NCI-H82 treated with DMSO at 0.1 percent for 48 hours (cell line): ENCODE data around the gene TMEFF2.
A peak's percentile ranks its signal among the peaks of the same experiment; 100 is the strongest.

Source experiments
- DNase-seq: peaks from one replicate; lab custom pipeline; 2025; ENCODE audit not compliant: unreplicated experiment; lab: John Stamatoyannopoulos, UW

The TMEFF2 gene

DNA sequence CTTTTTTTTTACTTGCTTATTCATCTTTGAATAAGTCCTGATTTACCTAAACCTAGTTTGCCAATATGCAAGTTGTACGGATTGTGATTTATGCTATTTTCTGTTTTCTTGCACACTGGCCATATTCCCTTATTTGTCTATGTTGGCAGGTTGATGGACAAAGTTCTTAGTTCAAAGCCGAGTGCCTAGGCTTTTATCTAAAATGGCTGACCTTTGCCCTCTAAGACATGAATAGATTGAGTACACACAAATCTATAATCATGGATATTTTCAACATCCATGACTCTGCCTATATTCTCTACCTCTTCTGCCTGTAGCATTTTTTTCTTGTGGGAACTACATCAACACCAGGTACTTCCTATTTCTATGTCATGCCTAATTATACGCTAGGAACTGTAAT, 171.7 kb downstream of the TMEFF2 start:
- no peak for DNase-seq

DNA sequence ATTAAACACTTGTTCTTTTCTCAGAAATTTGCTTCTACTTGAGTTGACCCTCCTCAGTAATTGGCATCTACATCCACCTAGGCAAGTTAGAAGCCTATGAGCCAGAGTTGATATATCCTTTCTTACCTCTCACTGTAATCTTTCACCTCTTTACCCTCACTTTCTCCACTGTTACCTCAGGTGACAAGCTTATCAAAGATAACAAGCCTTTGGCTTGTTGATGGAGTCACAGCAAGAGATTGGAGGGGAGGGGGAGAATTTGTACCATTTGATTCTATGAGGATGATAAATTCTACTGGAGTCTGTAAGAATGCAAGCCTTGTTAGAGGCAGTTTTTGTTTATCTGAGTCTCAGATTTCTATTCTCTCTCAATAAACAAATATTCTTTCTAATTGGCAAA, 176.9 kb downstream of the TMEFF2 start:
- no peak for DNase-seq

DNA sequence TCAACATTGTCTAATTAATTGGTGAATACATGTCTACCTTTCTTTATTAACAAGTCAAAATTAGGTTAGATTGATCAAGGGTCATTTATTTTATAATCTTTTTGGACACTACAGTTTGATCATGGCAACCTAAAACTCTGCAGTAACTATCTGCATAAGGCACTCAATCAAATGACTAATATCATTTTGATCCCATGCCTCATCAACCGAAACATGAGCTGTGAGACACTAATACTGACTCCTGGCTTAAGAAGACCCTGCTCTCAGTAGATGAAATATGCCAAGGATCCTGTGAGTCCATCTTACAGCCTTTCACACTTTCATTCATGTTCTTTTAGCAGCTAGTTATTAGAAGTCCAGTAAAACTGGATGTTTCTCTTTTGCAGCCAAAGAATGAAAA, 178.5 kb downstream of the TMEFF2 start:
- DNase-seq: no peak

DNA sequence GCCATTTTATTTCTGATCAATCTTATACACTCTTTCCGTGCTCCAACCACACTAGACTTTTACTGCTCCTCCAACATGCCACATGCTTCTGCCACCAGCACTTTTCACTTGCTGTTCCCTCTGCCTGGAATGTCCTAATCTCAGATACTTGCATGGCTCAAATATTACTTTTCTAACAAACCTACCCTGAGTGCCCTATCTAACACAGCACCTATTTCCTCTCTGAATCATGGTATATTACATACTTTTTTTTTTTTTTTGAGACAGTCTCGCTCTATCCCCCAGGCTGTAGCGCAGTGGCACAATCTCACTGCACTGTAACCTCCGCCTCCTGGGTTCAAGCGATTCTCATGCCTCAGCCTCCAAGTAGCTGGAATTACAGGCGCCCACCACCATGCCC, 181.5 kb downstream of the TMEFF2 start:
- DNase-seq: no peak

DNA sequence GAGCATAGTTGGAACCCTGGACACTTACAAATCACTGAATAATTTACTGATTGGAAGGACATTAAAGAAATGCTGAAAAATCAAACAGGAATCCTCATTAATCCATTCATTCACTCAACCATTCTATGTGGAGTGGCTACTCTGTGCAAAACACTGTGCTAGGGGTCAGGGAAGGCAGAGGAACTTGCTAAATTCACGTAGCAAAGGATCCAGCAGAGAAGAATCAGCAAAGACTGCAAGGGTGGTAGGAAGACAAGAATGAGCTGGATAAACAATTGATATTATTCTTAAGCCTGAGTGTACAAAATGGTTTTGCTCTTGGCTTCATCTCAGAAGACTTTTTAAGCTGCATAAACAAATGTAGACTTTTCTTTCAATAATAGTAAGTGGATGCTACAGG, 183.5 kb downstream of the TMEFF2 start:
- DNase-seq: no peak

DNA sequence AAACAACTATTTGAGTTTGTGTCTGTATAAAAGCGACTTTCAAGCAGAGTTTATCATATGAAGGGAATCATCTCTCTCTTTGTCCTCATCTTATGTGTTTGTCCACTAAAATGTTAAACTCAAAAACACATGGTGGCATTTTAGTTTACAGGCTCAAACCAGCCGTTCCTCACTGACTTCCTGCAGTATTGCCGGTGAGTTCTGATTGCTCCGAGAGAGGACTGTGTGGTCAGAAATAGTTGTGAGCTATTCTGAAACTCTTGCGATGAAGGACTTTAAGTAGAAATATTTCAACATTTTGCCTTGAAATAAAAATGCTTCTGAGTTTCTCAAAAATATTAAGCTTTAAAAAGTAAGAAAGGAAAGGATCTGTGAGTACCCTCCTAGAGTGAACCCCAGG, 184.7 kb downstream of the TMEFF2 start:
- DNase-seq: no peak

DNA sequence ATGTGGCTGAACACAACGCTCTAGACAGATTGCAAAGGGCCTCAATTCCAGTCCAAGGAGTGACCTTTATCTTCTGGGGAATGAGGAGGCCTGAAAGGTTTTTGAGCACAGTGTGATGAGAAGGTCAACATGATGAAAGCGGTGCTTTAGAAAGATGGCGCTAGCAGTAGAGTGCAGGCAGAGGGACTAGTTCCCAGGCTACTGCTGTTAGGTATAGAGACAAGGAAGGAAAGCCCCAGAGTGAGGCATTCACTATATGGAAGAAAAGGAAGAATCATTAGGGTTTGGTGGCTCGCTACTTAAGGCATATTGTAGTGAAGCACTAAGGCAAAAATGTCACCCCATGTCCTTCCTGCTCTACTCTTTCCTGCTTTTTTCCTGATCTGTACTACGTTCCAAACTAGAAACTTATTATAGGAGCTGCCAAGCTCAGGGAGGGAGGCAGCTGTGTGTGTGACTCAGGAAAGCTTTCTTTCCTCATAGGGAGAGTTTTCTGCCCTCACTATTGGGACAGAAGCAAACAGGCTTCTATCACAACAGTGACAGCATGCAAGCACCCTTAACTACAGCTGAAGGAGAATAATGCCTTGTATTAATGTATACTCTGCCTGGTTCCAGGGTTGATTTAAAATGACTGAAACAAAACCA, 187.0 kb downstream of the TMEFF2 start:
- DNase-seq: no peak

DNA sequence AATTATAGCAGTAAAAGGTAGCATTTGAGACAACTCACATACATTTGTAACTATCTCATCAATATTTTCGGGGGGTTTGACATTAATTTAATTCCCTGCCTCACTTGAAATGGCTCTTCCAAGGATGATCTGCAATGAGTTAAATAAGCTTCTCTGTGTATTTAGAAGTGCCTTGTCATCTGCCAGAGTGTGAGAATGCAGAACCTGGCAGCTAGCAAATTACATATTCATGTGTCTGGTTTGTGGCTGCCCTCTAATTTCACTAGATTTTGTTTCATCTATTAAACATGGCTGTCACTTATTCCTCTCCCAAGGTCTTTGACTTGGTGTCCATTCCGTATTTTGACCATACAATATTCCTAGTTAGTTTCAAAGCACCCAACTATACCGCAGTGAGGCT, 189.5 kb downstream of the TMEFF2 start:
- no peak for DNase-seq

DNA sequence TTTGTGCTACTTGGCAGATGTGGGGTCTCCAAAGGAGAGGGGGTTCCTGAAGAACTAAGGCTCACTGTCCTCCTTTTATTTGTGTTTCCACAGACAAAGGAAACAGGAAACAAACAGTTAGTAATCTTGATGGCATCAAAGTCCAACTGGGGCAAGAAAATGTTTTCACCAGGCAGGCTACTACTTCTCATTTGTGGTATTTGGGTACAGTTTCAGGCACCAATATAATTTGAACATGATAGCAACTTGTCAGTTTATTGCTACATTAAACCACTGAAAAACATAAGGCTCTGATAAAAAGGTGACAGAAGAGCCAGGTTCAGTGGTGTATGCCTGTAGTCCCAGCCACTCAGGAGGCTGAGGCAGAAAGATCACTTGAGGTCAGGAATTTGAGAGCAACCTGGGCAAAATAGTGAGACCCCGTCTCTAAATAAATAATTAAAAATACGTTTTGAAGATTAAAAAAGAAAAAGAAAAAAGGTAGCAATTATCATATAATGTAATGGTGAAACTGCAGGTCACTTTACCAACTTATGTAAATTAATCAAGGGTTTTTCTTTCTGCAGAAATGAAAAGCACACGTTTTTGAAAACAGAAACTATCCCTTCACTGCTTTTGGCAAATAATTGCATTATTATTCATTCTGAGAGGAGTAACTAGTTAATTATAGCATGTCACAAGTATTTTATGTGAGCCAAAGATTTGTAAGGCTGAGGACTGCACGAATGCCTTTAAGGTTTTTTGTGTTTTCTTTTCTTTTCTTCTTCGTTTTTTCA, 190.4 kb downstream of the TMEFF2 start:
- no peak for DNase-seq

DNA sequence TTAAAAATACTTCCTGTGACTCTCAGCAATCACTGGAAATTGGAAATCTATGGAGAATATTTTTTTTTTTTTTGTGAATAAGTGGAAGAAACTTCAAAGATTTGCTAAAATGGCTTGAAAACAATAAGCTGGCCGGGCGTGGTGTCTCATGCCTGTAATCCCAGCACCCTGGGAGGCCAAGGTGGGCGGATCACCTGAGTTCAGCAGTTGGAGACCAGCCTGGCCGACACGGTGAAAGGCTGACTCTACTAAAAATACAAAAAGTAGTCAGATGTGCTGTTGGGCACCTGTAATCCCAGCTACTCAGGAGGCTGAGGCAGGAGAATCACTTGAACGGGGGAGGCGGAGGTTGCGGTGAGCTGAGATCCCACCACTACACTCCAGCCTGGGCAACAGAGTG, 192.3 kb downstream of the TMEFF2 start:
- no peak for DNase-seq

DNA sequence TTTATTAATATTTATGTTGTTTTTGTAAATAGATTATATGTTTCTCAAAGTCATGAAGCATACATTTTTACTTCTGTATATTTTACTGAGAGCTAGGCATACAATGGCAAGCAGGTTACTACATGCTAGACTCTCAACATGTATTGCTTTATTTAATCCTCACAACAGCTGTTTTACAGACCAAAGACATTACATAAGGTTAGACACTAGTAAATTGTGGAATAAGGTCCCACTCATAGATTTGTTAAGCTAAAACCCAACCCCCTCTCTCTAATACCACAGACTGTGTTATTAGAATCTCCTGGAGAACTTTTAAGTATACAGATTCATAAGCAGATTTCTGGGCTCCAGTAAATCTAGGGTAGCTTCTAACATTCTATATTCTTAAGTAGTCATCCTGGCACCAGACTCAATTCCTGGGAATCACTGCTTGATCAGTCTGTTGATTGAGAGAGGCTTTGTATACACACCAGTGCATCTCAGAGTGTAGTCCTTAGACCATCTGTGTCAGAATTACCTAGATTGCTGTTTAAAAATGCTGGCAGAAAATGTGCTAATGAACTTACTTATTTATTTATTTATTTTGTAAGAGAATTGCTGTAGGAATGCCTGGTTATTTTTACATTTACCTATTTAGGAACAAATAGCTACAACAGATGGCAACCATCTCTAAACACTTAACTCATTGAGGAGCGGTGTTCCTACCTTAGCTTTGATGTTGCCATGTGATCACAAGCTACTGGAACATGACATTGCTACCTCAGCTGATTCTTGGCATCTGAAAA, 194.3 kb downstream of the TMEFF2 start:
- peak; percentile 74 for DNase-seq

DNA sequence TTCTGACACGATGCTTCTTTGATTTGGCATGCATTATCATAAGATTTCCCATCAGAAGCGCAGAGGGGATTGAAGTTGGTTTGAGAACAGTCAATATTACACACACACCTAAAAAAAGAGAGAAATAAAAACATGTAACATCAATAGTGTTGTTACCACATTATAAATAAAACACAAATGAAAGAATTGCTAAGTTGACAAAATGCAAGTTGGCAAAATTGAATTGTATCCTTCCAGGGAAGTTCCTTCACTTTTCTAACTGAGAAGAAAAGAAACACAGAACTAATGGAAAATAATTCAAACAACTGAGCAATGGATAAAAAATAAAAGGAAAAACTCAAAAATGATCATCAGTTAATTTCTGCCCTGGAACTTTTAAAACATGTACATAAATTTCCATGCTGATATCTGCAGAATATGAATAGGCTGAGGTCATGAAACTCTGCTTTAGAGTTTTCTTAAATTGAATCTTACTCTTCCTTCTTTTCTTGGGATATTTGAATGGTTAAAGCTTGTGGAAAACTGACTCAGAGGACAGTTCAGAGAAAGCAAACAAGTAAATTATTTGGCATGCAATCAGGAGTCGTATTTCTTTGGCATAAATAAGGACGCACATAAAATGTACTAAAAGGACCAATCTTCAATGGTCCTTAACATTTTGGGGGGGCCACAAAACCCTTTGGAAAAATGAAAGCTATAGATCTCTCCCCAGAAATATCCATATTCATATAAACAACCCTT, 195.5 kb downstream of the TMEFF2 start:
- no peak for DNase-seq

DNA sequence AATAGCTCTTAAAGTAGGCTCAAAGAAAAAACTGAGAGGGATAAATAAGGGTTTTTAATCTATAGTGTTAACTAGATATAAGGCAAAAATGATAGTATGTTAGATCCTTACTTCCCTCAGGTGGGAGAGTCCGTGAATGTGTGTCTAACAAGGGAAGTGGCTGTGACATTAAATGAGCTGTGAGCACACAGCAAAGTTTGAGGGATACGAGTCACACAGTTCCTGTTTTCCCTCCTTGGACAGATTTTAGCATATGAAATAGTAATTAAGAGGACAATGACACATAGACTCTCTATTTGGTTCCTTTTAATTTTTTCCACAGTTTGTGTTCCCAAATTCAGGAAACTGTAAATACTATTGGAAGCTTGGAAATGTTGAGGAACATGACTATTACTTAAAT, 199.4 kb downstream of the TMEFF2 start:
- DNase-seq: no peak

DNA sequence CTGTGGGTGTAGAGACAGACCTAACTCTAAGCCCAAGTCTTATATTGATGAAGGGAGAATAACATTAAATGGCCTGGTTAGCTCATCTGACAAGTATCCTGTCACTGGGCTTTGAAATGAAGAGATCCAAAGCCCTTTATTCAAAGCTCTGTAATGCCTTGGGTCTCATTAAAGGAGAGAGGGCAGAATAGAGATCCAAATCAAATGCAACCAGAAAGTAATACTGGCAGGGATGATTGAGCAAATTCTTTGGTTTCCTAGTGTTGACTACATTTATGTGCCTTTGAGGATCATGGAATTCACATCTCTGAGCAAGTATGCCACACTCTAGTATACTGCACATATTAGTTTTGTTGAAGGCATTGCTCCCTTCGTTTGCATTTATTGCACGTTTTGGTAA, 200.0 kb downstream of the TMEFF2 start:
- no peak for DNase-seq

DNA sequence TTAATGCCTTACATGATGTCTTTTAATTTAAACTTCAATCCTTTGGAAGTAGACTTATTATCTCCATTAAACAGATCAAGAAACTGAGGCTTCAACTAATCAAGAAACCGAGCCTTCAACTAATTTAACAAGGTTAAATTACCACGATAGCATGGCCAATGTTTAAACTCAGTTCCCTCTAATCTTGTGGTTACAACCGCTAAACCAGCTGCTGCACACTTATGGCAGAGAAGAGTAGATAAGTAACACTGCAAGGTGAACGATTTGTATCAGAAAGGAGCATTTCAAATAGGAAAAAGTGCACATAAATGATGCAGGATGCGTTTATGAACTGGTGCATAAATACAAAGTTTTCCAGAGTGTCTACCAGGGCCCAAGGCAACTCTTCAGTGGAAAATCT, 203.3 kb downstream of the TMEFF2 start:
- DNase-seq: no peak

DNA sequence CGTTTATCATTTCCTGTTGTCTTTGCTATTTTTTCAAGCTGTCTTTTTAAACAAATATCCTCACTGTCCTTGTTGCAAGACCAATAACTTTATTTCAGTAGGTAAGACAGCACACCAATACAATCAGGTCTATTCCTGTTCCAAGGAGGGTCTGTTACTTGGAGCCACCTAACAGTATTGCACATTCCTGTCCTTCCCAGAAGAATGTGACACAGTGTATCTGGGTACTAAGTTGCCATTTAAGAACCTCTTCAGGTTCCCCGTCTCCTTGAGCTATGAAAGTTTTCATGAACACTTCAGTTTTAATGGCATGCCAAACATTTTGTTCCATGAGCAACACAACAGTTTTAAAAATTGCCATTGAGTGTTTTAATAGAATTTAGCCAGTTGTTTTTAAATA, 209.0 kb downstream of the TMEFF2 start:
- DNase-seq: no peak

DNA sequence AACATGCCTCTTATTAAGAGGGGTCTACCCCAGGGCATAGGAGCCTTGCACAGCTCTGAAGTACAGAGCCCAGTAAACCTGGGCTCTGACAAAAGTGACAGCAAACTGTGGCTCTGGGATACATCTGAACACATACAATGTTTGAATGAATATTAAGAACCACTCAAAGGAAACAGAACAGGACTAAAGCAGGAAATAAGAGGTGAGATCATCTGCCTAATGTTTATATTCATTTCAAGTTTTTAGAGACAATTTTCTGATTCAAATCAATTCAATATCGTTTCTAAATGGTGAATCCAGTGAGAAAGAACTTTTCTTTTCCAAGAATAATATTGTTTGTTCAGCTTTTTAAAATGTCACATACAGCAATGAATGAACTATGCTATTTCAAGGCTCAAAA, 211.1 kb downstream of the TMEFF2 start:
- no peak for DNase-seq

DNA sequence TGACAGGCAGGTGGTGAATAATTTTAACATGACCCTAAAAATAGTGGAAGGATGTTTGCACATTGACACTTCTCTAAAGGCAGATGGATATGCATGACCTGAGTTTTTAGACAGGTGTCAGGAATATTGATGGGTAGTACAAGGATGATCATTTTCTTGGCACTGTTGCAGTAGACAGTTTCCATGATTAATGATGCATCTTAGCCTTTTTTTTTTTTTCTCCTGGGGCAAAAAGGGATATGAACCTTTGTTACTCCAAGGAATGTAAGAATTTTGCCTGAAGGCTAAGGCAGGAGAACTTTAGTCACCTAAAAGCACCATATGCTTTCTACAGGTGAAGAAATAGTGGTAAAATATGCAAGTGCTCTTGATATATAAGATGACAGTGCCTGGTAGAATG, 211.5 kb downstream of the TMEFF2 start:
- DNase-seq: no peak

DNA sequence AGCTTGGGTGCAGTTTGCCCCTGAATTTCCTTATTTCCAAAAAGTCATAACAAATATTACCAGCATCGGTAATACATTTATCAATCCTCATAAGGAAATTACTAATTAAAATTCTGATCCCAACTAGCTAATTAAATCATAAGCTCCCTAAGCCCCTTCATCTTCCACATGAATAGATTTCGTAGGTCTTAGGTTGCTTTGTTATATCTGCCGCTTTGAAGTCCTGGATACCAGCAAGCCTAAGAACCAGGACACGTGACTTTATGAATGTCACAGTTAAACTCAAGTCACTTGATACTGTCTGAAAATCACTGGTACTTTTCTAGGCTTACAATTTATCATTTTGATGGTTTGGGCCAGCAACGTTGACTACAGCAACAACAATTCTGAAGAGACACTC, 213.0 kb downstream of the TMEFF2 start:
- no peak for DNase-seq

DNA sequence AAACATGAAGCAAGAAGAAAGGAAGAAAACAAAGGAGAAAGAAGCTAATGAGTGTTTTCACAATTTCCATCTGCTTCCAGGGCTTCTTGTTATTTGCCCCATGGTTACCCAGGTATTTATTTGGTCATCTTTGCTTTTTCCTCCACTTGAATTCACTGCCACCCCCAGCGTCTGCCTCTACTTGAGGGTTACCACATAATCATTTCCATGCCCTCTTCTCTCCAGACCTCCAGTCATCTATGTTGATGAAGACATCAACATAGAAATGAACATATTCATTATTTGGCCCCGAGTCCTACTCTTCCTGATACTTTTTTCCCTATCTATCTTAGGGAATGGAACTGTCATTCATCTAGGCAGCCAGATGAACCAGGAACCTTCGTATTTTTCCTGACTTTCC, 214.2 kb downstream of the TMEFF2 start:
- DNase-seq: no peak

DNA sequence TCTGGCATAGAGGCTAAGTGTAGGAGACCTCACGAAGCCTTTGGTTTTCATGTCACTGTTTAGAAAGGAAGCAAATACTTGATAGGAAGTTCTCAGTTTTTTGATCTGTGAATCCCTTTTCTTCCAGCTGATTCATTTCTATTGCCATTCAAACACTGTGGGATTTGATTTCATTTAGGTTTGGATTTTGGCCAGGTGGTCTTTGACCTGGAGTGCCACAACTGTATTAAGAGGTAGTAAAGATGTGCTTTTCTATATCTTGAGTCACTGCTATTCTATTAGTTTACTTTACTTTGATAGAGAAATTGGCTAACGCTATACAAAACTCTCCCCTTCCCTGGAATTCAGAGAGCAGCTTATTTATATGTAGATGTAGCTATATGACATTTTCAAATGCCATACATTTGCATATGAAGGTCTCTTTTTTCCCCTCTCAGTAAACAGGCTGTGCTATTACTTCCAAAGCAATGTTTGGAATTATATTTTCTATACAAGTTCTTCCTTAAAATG, 215.5 kb downstream of the TMEFF2 start:
- DNase-seq: no peak
